ENCODE measurements around the gene MMP8. TPM values are rescaled to one million over a fixed set of nuclear protein-coding genes. Genes with fewer than 3 reads are reported as not detected.

Gene MMP8, protein sequence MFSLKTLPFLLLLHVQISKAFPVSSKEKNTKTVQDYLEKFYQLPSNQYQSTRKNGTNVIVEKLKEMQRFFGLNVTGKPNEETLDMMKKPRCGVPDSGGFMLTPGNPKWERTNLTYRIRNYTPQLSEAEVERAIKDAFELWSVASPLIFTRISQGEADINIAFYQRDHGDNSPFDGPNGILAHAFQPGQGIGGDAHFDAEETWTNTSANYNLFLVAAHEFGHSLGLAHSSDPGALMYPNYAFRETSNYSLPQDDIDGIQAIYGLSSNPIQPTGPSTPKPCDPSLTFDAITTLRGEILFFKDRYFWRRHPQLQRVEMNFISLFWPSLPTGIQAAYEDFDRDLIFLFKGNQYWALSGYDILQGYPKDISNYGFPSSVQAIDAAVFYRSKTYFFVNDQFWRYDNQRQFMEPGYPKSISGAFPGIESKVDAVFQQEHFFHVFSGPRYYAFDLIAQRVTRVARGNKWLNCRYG
- under 0.01 and 0.33 TPM in 2 replicates for total RNA-seq

DNA sequence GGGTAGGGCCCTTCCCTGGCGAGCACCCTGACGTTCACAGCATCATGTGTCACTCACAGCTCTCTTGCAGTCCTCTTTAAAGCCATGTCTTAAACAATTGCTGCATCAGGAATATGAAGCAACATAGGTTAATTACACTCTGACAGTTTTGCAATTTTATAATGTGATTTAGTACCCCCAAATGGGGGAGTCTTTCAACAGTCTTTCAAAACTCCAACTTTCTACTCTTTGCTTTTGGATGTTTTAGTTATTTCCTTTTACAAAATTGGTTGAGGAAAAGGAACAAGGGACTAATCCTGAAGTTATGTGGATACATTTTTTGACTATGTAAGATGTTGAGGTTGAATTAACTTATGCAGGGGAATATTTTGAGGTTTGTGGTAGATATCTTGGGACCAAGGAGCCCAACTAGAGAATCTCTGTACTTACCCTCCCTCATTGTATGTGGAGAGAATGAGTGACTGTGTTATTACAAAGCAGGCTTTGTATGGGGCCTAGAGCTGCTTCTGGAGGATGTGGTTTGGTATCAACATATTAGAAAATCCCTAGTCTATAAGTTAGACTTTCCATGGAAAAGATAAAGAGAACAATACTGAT is at the start of gene MMP8:
TSS of gene MMP8 (minus strand) at position 51 of the 597 bp plus-strand sequence. CDS start 99 bp downstream, outside the sequence.

DNA sequence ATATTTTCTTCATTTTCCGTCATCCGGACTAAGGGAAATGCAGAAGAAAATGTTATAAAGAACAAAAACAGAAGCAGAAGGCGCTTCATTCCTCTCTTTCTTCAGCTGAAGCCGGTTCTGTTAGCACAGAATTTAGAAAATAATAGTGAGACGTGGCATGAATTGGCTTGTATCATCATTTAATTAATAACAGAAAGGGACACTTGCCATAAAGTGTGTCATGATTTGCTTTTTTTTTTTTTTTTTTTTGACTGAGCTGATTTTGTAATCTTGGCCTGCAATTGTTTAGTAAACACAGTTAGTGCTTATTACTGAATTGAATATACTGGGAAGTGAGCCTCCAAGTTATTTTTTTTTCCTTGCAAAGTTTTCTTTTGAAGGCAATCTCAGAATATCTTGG is 19.1 kb downstream of the MMP8 start, which contains the start of gene MMP27:
TSS of gene MMP27 (minus strand) at position 144 of the 400 bp plus-strand sequence. CDS start at position 89, 55 bp downstream.

Other genes with a start within 250 kb of the MMP8 start
- gene MMP7, start 194.2 kb downstream of the MMP8 start, total RNA-seq = not detected in 2 replicates
- not detected in 2 replicates for gene MMP20, start 99.6 kb downstream of the MMP8 start, total RNA-seq
- gene MMP27, start 19.2 kb downstream of the MMP8 start, total RNA-seq = 0.44 TPM in 1 of 2 replicates, not detected in the other
- 0.87 and 0.99 TPM in 2 replicates for gene MMP10, start 55.7 kb upstream of the MMP8 start, total RNA-seq
- gene MMP1, start 73.2 kb upstream of the MMP8 start, total RNA-seq = 78.2 and 425 TPM in 2 replicates
- gene MMP3, start 118.7 kb upstream of the MMP8 start, total RNA-seq = 9.5 and 13.4 TPM in 2 replicates
- 0.44 and 1.8 TPM in 2 replicates for gene MMP12, start 150.0 kb upstream of the MMP8 start, total RNA-seq
- gene MMP13, start 230.8 kb upstream of the MMP8 start, total RNA-seq = not detected in 2 replicates

All from smooth muscle cell of trachea (primary cell).